Measurements from ENCODE around the gene USF3. TPM values are rescaled to one million over a fixed set of nuclear protein-coding genes. Genes with fewer than 3 reads are reported as not detected.
"Not testable (repeated sequence)": the region's sequence is repeated elsewhere in the genome, so short reads cannot be mapped to it uniquely, and the experiment has no call there.

USF3 gene
- polyA plus RNA-seq, 3 donors = 2.7 to 6.0 (median 3.5) TPM

- no peak overlapping the region for H3K27ac ChIP-seq (ENCODE audit: low read depth, low read length)
- WGBS, 3 donors = 27 to 97% (median 95%) methylated on average over 3 of the region's 3 CpGs
Observed at GRCh38 chr3:113663324-113663750, 33.1 kb downstream of the USF3 start.

- no peak overlapping the region for H3K27ac ChIP-seq (ENCODE audit: low read depth, low read length)
Observed at GRCh38 chr3:113662824-113663223, 33.6 kb downstream of the USF3 start.

GRCh38 chr3:113660896-113661295 lies 35.5 kb downstream of the USF3 start:
- no peak overlapping the region for H3K27ac ChIP-seq (ENCODE audit: low read depth, low read length)
- WGBS, 3 donors = 53 to 88% (median 86%) methylated on average over 4 of the region's 4 CpGs

More at GRCh38 chr3:113662824-113663223, 33.6 kb downstream of the USF3 start:
- WGBS, 3 donors = 25 to 86% (median 72%) methylated on average over 1 of the region's 1 CpG

- 98 to 100% (median 100%) methylated on average over 2 of the region's 2 CpGs for WGBS, 3 donors
- H3K27ac ChIP-seq (ENCODE audit: low read depth, low read length) = no peak overlapping the region
Observed at GRCh38 chr3:113660458-113660857, 36.0 kb downstream of the USF3 start.

- no peak overlapping the region for H3K27ac ChIP-seq (ENCODE audit: low read depth, low read length)
- WGBS, 3 donors = 79 to 100% (median 94%) methylated on average over 1 of the region's 1 CpG
Observed at GRCh38 chr3:113659996-113660395, 36.4 kb downstream of the USF3 start.

- no peak overlapping the region for H3K27ac ChIP-seq (ENCODE audit: low read depth, low read length)
- 84 to 93% (median 89%) methylated on average over 1 of the region's 1 CpG for WGBS, 3 donors
Observed at GRCh38 chr3:113659101-113659541, 37.3 kb downstream of the USF3 start.

GRCh38 chr3:113658107-113658506 lies 38.3 kb downstream of the USF3 start:
- no peak overlapping the region for H3K27ac ChIP-seq (ENCODE audit: low read depth, low read length)
- 96 to 98% (median 98%) methylated on average over 3 of the region's 3 CpGs for WGBS, 3 donors

GRCh38 chr3:113654851-113655250 lies 41.6 kb downstream of the USF3 start:
- WGBS, 3 donors = 51 to 94% (median 76%) methylated on average over 3 of the region's 3 CpGs
- H3K27ac ChIP-seq (ENCODE audit: low read depth, low read length) = no peak overlapping the region

GRCh38 chr3:113654310-113654709 lies 42.1 kb downstream of the USF3 start:
- 81 to 92% (median 88%) methylated on average over 1 of the region's 1 CpG for WGBS, 3 donors
- no peak overlapping the region for H3K27ac ChIP-seq (ENCODE audit: low read depth, low read length)

GRCh38 chr3:113649174-113649845 lies 47.1 kb downstream of the USF3 start:
- 85 to 88% (median 87%) methylated on average over 6 of the region's 6 CpGs for WGBS, 3 donors
- no peak overlapping the region for H3K27ac ChIP-seq (ENCODE audit: low read depth, low read length)

GRCh38 chr3:113648524-113648923 lies 47.9 kb downstream of the USF3 start:
- H3K27ac ChIP-seq (ENCODE audit: low read depth, low read length) = no peak overlapping the region

GRCh38 chr3:113643583-113643982 lies 52.9 kb downstream of the USF3 start:
- WGBS, 3 donors = 96 to 99% (median 96%) methylated on average over 7 of the region's 7 CpGs

GRCh38 chr3:113638910-113639309 lies 57.5 kb downstream of the USF3 start:
- 95 to 97% (median 96%) methylated on average over 3 of the region's 3 CpGs for WGBS, 3 donors

More at GRCh38 chr3:113643583-113643982, 52.9 kb downstream of the USF3 start:
- no peak overlapping the region for H3K27ac ChIP-seq (ENCODE audit: low read depth, low read length)

GRCh38 chr3:113637756-113638155 lies 58.7 kb downstream of the USF3 start:
- WGBS, 3 donors = 93 to 95% (median 94%) methylated on average over 14 of the region's 14 CpGs
- no peak overlapping the region for H3K27ac ChIP-seq (ENCODE audit: low read depth, low read length)

More at GRCh38 chr3:113638910-113639309, 57.5 kb downstream of the USF3 start:
- no peak overlapping the region for H3K27ac ChIP-seq (ENCODE audit: low read depth, low read length)

- WGBS, 3 donors = 88 to 91% (median 90%) methylated on average over 7 of the region's 7 CpGs
- H3K27ac ChIP-seq (ENCODE audit: low read depth, low read length) = not testable (repeated sequence)
Observed at GRCh38 chr3:113636034-113636433, 60.4 kb downstream of the USF3 start.

- no peak overlapping the region for H3K27ac ChIP-seq (ENCODE audit: low read depth, low read length)
- WGBS, 3 donors = 47 to 91% (median 90%) methylated on average over 8 of the region's 8 CpGs
Observed at GRCh38 chr3:113634782-113635474, 61.5 kb downstream of the USF3 start.

- no peak overlapping the region for H3K27ac ChIP-seq (ENCODE audit: low read depth, low read length)
- 84 to 91% (median 87%) methylated on average over 6 of the region's 6 CpGs for WGBS, 3 donors
Observed at GRCh38 chr3:113631573-113631972, 64.9 kb downstream of the USF3 start.

GRCh38 chr3:113630956-113631542 lies 65.4 kb downstream of the USF3 start:
- H3K27ac ChIP-seq (ENCODE audit: low read depth, low read length) = no peak overlapping the region

More at GRCh38 chr3:113630956-113631542, 65.4 kb downstream of the USF3 start:
- WGBS, 3 donors = 51 to 67% (median 54%) methylated on average over 3 of the region's 3 CpGs

All from adipose tissue (tissue), 3 donors.